GM19395 (cell line): ENCODE data around the gene DCBLD1.
"Not testable (repeated sequence)": the region's sequence is repeated elsewhere in the genome, so short reads cannot be mapped to it uniquely, and the experiment has no call there.

Source experiments
- ATAC-seq: cut with Tn5 transposase; IDR thresholded peaks from one replicate; pipeline ENCODE4 v1.9.1; 2021; ENCODE audit warnings: mild to moderate bottlenecking, moderate library complexity; ENCODE audit not compliant: unreplicated experiment

The DCBLD1 gene

GRCh38 chr6:117482240-117483003 lies at the start of gene DCBLD1:
DCBLD1 (plus strand) TSS chr6:117482674; CDS start chr6:117482782, 108 bp downstream.
- peak; percentile 74 for ATAC-seq

GRCh38 chr6:117440706-117441525 lies 41.6 kb upstream of the DCBLD1 start:
- no peak for ATAC-seq

DNA sequence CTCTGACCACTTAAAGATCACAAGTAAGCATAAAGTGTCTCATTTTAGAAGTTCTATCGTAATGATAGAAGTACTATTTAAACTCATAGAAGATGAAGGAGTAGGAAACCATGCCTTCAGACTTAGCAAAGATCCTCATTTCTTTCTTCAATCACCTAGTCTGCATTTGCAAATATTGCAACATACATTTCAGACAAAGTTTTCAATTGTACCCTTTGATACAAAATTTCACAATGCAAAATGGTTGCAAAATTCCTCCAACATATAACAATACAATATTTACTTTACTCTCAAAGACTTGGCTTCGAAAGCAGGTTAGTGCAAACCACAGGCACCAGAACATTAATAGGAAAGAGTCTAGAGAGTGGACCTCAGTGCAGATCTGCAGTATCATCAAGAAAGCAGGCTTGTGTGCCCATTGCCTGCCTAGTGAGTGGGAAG lies 40.6 kb upstream of the DCBLD1 start:
- no peak for ATAC-seq

DNA sequence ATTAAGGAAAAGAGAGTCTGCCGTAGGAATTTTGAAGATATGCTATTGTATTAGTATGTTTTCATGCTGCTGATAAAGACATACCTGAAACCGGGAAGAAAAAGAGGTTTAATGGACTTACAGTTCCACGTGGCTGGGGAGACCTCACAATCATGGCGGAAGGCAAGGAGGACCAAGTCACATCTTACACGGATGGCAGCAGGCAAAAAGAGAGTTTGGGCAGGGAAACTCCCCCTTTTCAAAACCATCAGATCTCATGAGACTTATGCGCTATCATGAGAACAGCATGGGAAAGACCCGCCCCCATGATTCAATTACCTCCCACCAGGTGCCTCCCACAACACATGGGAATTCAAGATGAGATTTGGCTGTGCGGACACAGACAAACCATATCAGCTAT lies 40.2 kb upstream of the DCBLD1 start:
- not testable (repeated sequence) for ATAC-seq

GRCh38 chr6:117444600-117444999 lies 37.9 kb upstream of the DCBLD1 start:
- no peak for ATAC-seq

GRCh38 chr6:117446861-117447260 lies 35.6 kb upstream of the DCBLD1 start:
- ATAC-seq: no peak

DNA sequence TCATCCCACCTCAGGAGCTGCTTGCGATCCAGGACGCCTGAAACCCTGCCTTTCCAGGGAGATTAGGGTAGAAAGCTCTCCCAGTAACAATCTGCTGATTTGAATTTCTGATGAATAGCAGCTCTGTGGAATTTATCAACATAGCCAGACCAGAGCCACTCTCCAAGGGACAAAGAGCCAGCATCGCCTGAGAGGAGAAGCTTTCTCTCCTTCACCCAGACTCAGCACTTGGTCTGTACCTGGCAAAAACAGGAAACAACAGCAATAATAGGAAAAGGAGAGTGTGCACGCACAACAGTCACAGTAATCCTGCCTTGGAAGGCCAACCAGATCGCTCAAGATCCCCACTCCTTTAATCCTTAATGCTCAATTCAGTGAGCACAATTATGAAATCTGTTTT lies 34.5 kb upstream of the DCBLD1 start:
- ATAC-seq: no peak

DNA sequence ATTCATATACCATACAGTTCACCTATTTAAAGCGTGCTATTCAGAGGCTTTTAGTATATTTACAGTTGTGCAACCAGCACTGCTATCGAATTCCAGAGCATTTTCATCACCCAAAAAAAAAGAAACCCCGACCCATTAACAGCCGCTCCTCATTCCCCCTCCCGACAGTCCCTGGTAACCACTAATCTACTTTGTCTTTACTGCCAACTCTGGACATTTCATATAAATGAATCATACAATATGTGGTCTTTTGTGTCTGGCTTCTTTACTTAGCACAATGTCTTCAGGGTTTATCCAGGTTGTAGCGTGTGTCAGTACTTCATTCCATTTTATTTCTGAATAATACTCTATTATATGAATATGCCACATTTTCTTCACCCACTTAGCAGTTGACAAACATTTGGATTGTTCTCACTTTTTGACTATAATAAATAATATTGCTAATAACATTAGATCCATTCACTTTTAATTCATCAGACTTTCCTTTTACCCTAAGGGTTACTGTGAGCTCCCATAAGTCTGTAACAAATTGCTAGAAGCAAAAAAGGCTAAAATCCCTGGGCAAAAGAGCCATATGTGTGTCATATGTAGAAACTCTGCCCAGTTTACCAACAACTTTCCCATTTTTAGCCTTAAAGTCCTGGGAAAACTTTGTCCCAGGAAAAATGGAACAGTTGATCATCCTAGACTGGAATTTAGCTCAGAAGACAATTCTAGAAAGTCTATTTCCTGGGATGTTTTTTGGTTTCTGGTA lies 33.6 kb upstream of the DCBLD1 start:
- ATAC-seq: no peak

GRCh38 chr6:117449549-117450439 lies 32.7 kb upstream of the DCBLD1 start:
- peak; percentile 55 for ATAC-seq

GRCh38 chr6:117451671-117452070 lies 30.8 kb upstream of the DCBLD1 start:
- no peak for ATAC-seq

GRCh38 chr6:117456250-117456649 lies 26.2 kb upstream of the DCBLD1 start:
- ATAC-seq: no peak

DNA sequence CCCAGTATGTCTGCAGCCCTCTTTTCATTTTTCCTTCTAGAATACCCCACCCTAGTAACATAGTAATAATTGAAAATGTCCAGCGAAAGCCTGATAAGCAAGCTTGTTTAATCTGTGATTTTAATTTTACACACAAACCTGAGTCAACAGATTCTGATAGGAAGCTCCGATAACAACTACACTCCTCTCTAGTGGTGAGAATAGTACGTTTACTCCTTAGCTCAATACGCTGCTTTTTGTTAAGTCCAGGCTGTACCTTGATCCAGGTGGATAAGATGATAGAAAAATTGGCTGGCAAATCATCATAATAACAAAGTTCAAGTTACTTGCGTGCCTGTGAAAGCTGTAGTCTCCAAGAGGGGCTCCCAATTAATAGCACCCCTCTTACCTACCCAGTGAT lies 25.5 kb upstream of the DCBLD1 start:
- no peak for ATAC-seq

- no peak for ATAC-seq
Observed at GRCh38 chr6:117459204-117459944, 23.1 kb upstream of the DCBLD1 start.

DNA sequence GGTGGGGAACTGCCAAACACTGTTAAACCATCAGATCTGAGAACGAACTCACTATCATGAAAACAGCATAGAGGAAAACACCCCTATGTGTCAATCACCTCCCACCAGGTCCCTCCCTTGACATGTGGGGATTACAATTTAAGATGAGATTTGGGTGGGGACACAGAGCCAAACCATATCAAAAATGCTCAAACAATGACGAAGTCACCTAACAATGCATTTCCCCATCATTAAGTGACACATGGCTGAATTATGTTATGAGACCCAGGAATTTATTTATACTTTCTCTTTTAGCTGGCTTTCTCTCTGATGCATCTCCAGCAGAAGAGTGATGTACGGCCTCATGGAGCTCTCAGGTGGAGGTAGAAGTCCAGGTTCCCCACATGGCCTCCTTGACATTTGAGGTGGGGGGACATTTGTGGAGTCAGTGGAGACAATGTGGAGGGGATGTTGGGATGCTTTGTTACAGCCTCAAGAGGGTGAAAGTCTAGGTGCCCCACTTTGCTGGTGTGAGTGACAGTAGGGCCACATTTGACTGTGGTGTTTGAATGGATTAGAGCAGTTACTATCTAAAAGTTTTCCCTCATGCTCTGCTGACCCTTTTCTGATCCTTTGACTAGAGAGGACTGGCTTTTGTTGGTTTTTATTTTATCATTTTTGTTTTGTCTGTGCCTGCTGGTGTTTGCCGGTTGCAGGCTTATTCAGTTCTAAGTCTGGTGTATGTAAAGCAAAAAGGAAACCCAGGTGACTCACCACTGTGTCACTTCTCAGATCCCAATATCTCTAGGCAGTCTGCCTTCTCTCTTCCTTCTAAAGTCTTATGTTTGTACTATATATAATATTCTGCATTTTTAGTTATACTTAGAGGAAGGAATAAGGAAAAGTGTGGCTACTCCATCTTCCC lies 18.5 kb upstream of the DCBLD1 start:
- ATAC-seq: peak; percentile 75

GRCh38 chr6:117464700-117465099 lies 17.8 kb upstream of the DCBLD1 start:
- ATAC-seq: no peak

DNA sequence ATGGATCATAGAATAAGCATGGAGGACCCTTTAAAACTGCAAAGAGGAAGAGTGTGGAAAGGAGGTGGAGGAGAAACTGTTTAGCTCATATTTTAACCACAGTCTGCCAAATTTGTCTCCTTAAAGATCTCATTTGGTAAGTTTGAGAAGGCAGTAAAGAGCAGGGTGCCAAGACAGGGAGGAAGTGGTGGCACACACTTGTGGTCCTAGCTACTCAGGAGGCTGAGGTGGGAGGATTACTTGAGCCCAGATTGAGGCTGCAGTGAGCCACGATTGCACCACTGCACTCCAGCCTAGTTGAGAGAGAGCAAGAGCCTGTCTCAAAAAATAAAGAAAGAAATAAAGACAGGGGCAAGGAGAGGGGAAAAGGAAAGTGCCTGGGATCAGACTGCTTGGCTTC lies 16.8 kb upstream of the DCBLD1 start:
- ATAC-seq: no peak

- ATAC-seq: no peak
Observed at GRCh38 chr6:117467876-117468275, 14.6 kb upstream of the DCBLD1 start.

- not testable (repeated sequence) for ATAC-seq
Observed at GRCh38 chr6:117468527-117468926, 13.9 kb upstream of the DCBLD1 start.

DNA sequence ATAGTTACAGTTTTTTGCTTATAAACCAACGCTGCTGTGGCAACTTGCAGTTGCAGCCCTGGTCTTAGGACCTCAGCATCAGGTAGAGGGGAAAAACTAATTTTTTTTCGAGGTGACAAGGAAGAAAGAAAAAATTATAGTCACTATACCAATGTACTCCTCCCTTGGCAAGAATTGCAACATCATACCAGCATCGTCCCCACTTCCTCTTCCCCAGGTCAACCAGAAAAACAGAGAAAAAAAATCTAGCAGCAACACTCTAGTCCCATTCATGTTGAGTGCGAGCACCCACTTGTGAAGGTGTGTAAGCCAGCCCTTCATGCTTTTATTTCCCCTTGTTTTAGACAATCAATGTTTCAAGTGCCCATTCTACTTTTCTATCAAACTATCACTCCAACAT lies 13.1 kb upstream of the DCBLD1 start:
- no peak for ATAC-seq
